HUES6 (cell line): ENCODE measurements around the gene GRP.
"Not testable (repeated sequence)": the region's sequence is repeated elsewhere in the genome, so short reads cannot be mapped to it uniquely, and the experiment has no call there.

Source experiments
- H3K27ac ChIP-seq: 2 replicates; pipeline ENCODE4 v1.7.0; 2013; ENCODE audit warnings: low read depth, mild to moderate bottlenecking, low read length, inconsistent platforms
- H3K27me3 ChIP-seq: 2 replicates; pipeline ENCODE4 v1.6.1; 2013; ENCODE audit warnings: low read length; ENCODE audit not compliant: control insufficient read depth, insufficient read depth
- H3K36me3 ChIP-seq: 2 replicates; pipeline ENCODE4 v1.6.1; 2013; ENCODE audit warnings: low read length; ENCODE audit not compliant: control insufficient read depth, insufficient read depth
- H3K4me1 ChIP-seq: 2 replicates; pipeline ENCODE4 v1.6.1; 2013; ENCODE audit warnings: low read length; ENCODE audit not compliant: control insufficient read depth, insufficient read depth
- H3K4me3 ChIP-seq: 2 replicates; pipeline ENCODE4 v1.5.1; 2013; ENCODE audit warnings: low read depth, low read length
- H3K9ac ChIP-seq: one replicate; pipeline ENCODE4 v1.6.1; 2013; ENCODE audit warnings: mild to moderate bottlenecking, low read length
- H3K9me3 ChIP-seq: 2 replicates; pipeline ENCODE4 v1.6.1; 2013; ENCODE audit warnings: low read depth, low read length; ENCODE audit not compliant: control insufficient read depth, insufficient read depth

The GRP gene

GRCh38 chr18:59229701-59230443 lies 9.9 kb downstream of the GRP start:
- Histone ChIP-seq H3K4me1 (no peaks in the 10 kb centered on the region), H3K27ac (no peak overlapping the region), H3K9ac (no peak overlapping the region), H3K4me3 (no peak overlapping the region), H3K36me3 (no peaks in the 10 kb centered on the region), H3K9me3 (no peaks in the 10 kb centered on the region), H3K27me3 (peaks cover 66% of the 10 kb centered on the region)

DNA sequence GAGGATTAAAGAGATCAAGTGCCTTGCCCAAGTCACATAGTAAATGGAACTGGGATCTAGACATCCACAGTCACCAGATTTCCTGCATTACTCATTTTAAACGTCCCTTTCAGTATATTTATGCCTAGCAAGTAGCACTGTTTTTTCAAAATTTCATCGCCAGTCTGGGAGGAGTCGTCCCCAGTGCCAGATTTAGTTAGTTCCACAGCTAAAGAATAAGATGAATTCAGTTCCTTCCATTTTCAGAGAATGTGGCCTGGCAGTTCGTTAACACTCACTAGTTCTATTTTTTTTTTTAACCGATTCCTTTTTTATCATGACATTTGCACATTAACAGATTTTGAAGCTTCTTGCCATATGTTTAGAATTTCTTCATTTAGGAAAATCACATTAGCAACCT lies 11.2 kb downstream of the GRP start:
- Histone ChIP-seq H3K27me3 (peaks cover 53% of the 10 kb centered on the region), H3K9me3 (no peaks in the 10 kb centered on the region), H3K36me3 (no peaks in the 10 kb centered on the region), H3K4me3 (no peak overlapping the region), H3K27ac (no peak overlapping the region), H3K9ac (no peak overlapping the region), H3K4me1 (no peaks in the 10 kb centered on the region)

- Histone ChIP-seq H3K36me3 (no peaks in the 10 kb centered on the region), H3K9ac (no peak overlapping the region), H3K9me3 (no peaks in the 10 kb centered on the region), H3K4me3 (no peak overlapping the region), H3K27me3 (peaks cover 47% of the 10 kb centered on the region), H3K4me1 (no peaks in the 10 kb centered on the region), H3K27ac (no peak overlapping the region)
These were observed 11.9 kb downstream of the GRP start for GRCh38 chr18:59231877-59232276.

GRCh38 chr18:59232309-59233016 lies 12.5 kb downstream of the GRP start:
- H3K36me3 ChIP-seq, result no peaks in the 10 kb centered on the region
- peaks cover 41% of the 10 kb centered on the region for H3K27me3 ChIP-seq
- no peaks in the 10 kb centered on the region for H3K4me1 ChIP-seq
- H3K27ac ChIP-seq, result no peak overlapping the region
- H3K9ac ChIP-seq, result no peak overlapping the region
- no peak overlapping the region for H3K4me3 ChIP-seq
- no peaks in the 10 kb centered on the region for H3K9me3 ChIP-seq

GRCh38 chr18:59233017-59233410 lies 13.1 kb downstream of the GRP start:
- Histone ChIP-seq H3K4me3 (no peak overlapping the region), H3K36me3 (no peaks in the 10 kb centered on the region), H3K27ac (no peak overlapping the region), H3K27me3 (peaks cover 36% of the 10 kb centered on the region), H3K9me3 (no peaks in the 10 kb centered on the region), H3K9ac (no peak overlapping the region), H3K4me1 (no peaks in the 10 kb centered on the region)

DNA sequence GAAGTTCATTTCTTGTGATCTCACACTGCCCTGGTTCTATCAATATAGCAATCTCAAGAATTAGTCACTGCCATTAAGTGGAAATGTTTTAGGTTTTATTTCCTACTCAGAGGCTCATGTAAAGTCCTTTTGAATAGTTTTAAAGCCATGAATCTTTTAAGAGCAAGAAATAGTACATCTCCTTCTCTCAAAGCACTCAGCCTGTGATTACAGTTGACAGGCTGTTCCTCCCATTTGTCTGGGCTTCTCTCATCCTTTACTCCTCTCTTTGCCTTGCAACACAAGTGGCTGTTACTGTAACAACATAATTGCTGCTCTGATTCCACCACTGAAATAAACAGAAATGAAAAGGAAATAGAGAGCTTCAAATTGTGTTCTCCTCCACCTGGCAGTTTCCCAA lies 18.4 kb downstream of the GRP start:
- H3K9ac ChIP-seq, result no peak overlapping the region
- H3K4me3 ChIP-seq, result no peak overlapping the region
- H3K9me3 ChIP-seq, result no peaks in the 10 kb centered on the region
- no peak overlapping the region for H3K27ac ChIP-seq
- H3K4me1 ChIP-seq, result no peaks in the 10 kb centered on the region
- peaks cover 4% of the 10 kb centered on the region; the same call in 1 of the 2 replicates for H3K27me3 ChIP-seq
- no peaks in the 10 kb centered on the region for H3K36me3 ChIP-seq

- Histone ChIP-seq H3K27ac (no peak overlapping the region), H3K27me3 (peaks cover 12% of the 10 kb centered on the region; the same call in 1 of the 2 replicates), H3K4me1 (no peaks in the 10 kb centered on the region)
These were observed 19.7 kb downstream of the GRP start for GRCh38 chr18:59239642-59240041.

DNA sequence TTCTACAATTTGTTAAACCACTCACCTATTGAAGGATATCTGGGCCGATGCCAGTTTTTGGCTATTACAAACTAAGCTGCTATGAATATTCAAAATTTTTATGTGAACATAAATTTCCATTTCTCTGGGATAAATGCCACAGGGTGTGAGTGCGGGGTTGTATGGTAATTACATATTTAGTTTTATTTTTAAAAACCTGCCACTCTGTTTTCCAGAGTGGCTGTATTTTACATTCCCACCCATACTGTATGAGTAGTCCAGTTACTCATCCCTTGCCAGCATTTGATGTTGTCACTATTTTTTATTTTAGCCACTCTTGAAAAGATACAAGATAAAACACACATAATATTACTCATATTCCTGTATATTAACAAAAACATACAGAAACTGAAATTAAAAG lies 22.9 kb downstream of the GRP start:
- no peak overlapping the region for H3K27ac ChIP-seq
- H3K36me3 ChIP-seq, result no peaks in the 10 kb centered on the region
- no peak overlapping the region for H3K9ac ChIP-seq
- H3K4me3 ChIP-seq, result no peak overlapping the region
- H3K27me3 ChIP-seq, result peaks cover 42% of the 10 kb centered on the region
- H3K9me3 ChIP-seq, result no peaks in the 10 kb centered on the region
- no peaks in the 10 kb centered on the region for H3K4me1 ChIP-seq

More at GRCh38 chr18:59239642-59240041, 19.7 kb downstream of the GRP start:
- H3K9me3 ChIP-seq, result no peaks in the 10 kb centered on the region
- no peaks in the 10 kb centered on the region for H3K36me3 ChIP-seq
- no peak overlapping the region for H3K9ac ChIP-seq
- no peak overlapping the region for H3K4me3 ChIP-seq

GRCh38 chr18:59246796-59247195 lies 26.8 kb downstream of the GRP start:
- no peak overlapping the region for H3K9ac ChIP-seq
- no peaks in the 10 kb centered on the region for H3K9me3 ChIP-seq
- H3K4me1 ChIP-seq, result no peaks in the 10 kb centered on the region
- H3K27ac ChIP-seq, result no peak overlapping the region
- no peak overlapping the region for H3K4me3 ChIP-seq
- no peaks in the 10 kb centered on the region for H3K36me3 ChIP-seq
- peaks cover 56% of the 10 kb centered on the region for H3K27me3 ChIP-seq

DNA sequence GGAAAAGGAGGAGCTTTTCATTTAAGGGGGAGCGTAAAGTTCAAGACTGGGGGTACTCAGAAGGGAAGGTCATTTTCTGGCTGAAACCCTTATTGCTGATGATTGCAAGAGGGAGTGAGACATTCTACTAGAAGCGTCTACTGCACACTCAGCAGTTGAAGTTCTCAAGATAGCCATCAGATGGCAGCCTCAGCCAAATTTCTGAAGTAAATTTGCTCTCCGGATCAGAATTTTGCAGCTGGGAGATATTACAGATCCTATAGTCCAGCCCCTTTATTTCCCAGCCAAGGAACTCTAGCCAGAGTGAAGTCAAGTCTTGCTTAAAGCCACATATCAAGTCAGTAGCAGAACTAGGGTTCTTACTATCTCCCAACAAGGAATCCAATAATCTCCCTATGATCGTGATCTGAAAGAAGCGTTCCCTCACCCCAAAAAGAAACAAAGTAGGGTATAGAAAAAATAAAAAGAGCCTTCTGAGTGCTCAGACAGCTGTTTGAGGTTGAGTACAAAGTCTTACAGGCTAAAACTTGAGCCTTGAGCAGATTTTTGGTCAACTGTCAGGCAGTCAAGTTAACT lies 29.3 kb downstream of the GRP start:
- H3K9ac ChIP-seq, result no peak overlapping the region
- no peak overlapping the region for H3K4me3 ChIP-seq
- H3K27me3 ChIP-seq, result peaks cover 59% of the 10 kb centered on the region
- H3K4me1 ChIP-seq, result no peaks in the 10 kb centered on the region
- H3K9me3 ChIP-seq, result no peaks in the 10 kb centered on the region
- H3K36me3 ChIP-seq, result no peaks in the 10 kb centered on the region
- no peak overlapping the region for H3K27ac ChIP-seq

DNA sequence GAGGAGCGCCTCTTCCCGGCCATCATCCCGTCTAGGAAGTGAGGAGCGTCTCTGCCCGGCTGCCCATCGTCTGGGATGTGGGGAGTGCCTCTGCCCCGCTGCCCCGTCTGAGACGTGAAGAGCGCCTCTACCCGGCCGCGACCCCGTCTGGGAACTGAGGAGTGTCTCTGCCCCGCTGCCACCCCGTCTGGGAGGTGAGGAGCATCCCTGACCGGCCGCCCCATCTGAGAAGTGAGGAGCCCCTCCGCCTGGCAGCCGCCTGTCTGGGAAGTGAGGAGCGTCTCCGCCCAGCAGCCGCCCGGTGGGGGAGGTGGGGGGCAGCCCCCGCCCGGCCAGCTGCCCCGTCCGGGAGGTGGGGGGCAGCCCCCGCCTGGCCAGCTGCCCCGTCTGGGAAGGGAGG lies 35.5 kb downstream of the GRP start:
- H3K4me1 ChIP-seq, H3K9me3 ChIP-seq, H3K36me3 ChIP-seq, H3K27ac ChIP-seq, H3K9ac ChIP-seq, H3K4me3 ChIP-seq: not testable (repeated sequence)
- H3K27me3 ChIP-seq, result peaks cover 16% of the 10 kb centered on the region; the same call in 1 of the 2 replicates
